Measurements from ENCODE around the gene CFAP69.

DNA sequence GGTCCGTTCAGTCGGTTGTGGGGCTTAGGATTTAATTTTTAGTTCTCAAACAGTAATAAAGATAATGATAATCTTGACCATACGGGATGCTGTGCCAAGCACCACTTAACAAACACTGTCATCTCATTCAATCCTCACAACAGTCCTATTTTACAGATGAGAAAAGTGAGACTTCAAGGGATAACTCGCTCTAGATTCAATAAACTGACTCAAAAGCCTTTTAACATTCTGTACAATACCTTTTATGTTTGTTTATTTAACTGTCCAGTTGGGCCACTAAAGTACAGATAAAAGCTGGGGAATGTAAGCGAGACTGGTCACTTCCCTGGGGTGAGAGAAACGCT, 437 bp upstream of the CFAP69 start:
- no peak for TF ChIP-seq POLR2AphosphoS5 (IDR thresholded peaks at IDR 0.05)
- TF ChIP-seq, protein P1, sequence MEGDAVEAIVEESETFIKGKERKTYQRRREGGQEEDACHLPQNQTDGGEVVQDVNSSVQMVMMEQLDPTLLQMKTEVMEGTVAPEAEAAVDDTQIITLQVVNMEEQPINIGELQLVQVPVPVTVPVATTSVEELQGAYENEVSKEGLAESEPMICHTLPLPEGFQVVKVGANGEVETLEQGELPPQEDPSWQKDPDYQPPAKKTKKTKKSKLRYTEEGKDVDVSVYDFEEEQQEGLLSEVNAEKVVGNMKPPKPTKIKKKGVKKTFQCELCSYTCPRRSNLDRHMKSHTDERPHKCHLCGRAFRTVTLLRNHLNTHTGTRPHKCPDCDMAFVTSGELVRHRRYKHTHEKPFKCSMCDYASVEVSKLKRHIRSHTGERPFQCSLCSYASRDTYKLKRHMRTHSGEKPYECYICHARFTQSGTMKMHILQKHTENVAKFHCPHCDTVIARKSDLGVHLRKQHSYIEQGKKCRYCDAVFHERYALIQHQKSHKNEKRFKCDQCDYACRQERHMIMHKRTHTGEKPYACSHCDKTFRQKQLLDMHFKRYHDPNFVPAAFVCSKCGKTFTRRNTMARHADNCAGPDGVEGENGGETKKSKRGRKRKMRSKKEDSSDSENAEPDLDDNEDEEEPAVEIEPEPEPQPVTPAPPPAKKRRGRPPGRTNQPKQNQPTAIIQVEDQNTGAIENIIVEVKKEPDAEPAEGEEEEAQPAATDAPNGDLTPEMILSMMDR (IDR thresholded peaks at IDR 0.05), result no peak
